ENCODE results near the gene COL13A1.

- TF ChIP-seq POLR2AphosphoS5 (IDR thresholded peaks at IDR 0.05; ENCODE audit: insufficient read depth in 1 of 2, low read depth in 1 of 2) (no peak), CTCF (IDR thresholded peaks at IDR 0.05) (no peak)
These were observed 68.9 kb downstream of the COL13A1 start for GRCh38 chr10:69870591-69870990.

Data from vagina (tissue), 2 donors.